Heart right ventricle (tissue), 16 donors: ENCODE results near the gene SLC6A16. TPM values are rescaled to one million over a fixed set of nuclear protein-coding genes. Genes with fewer than 3 reads are reported as not detected.
A peak's percentile ranks its signal among the peaks of the same experiment; 100 is the strongest.
"Not testable (repeated sequence)": the region's sequence is repeated elsewhere in the genome, so short reads cannot be mapped to it uniquely, and the experiment has no call there.

Source experiments
- ATAC-seq, 8 donors: fragments of 200-7000 bp; cut with Tn5 transposase; one replicate each; pipeline ENCODE4 v1.9.1; 2020; ENCODE audit warnings: mild to moderate bottlenecking in 8 of 8, moderate library complexity in 8 of 8, moderate number of reproducible peaks in 1 of 8
- DNase-seq, 2 donors: peaks; one replicate each; pipeline ENCODE4 v3.0.0-alpha.2; 2020
- H3K27ac ChIP-seq, 10 donors: fragments of 200-600 bp; sonication (generic) in 2 of 10; one replicate each; pipeline versions ENCODE4 v1.5.0 to v1.8.0; 2020 to 2022; ENCODE audit warnings: mild to moderate bottlenecking in 3 of 10
- H3K27me3 ChIP-seq, 7 donors: fragments of 200-600 bp; one replicate each; pipeline ENCODE4 v1.8.0; 2021 to 2022; ENCODE audit warnings: mild to moderate bottlenecking in 2 of 7
- H3K36me3 ChIP-seq, 9 donors: fragments of 200-600 bp; sonication (generic) in 1 of 9; one replicate each; pipeline versions ENCODE4 v1.5.0 to v1.8.0; 2020 to 2022; ENCODE audit warnings: mild to moderate bottlenecking in 2 of 9
- H3K4me1 ChIP-seq, 9 donors: fragments of 200-600 bp; sonication (generic) in 1 of 9; one replicate each; pipeline versions ENCODE4 v1.5.0 to v1.8.0; 2020 to 2022; ENCODE audit warnings: mild to moderate bottlenecking in 4 of 9
- H3K4me3 ChIP-seq, 10 donors: fragments of 200-600 bp; sonication (generic) in 2 of 10; one replicate each; pipeline versions ENCODE4 v1.5.0 to v1.8.0; 2020 to 2022; ENCODE audit warnings: mild to moderate bottlenecking in 7 of 10, moderate library complexity in 2 of 10
- H3K9me3 ChIP-seq, 11 donors: fragments of 200-600 bp in 10 of 11; sonication (generic) in 2 of 11; one replicate each; pipeline versions ENCODE4 v1.5.0 to v1.8.0; 2013 to 2022; ENCODE audit warnings: mild to moderate bottlenecking in 2 of 11, control low read depth in 1 of 11, moderate library complexity in 1 of 11
- CTCF ChIP-seq, 9 donors: fragments of 200-600 bp; sonication (generic) in 2 of 9; IDR thresholded peaks; one replicate each; pipeline versions ENCODE4 v1.5.0 to v1.8.0; 2021 to 2022; ENCODE audit warnings: antibody characterized with exemption in 9 of 9, mild to moderate bottlenecking in 5 of 9, moderate library complexity in 1 of 9
- WGBS, 2 donors: extraction: QIAGEN DNeasy Blood & Tissue Kit; methylation state at CpG; one replicate each; pipeline ENCODE4 v1.1.7; 2013; ENCODE audit warnings: inconsistent platforms in 1 of 2; 5-methylcytosine and 5-hydroxymethylcytosine counted together
- intact Hi-C, 10 donors: fragments of 100-400 bp; cut with DNase I; formaldehyde crosslinking; loops; one replicate each; pipeline versions ENCODE4 v1.11.1 to v1.14.2; 2022
- polyA plus RNA-seq, 2 donors: library from polyadenylated mRNA; stranded (reverse); fragments of 200-250 nt; gene quantifications; one replicate each; pipeline ENCODE4 v1.2.3, GENCODE V29; 2013
- total RNA-seq, 10 donors: library from RNA; stranded (reverse); fragmentation: NEBNext Ultra II Directional in 3 of 10; extraction: Animal tissue kit (Norgen Biotek cat#: 25700) in 3 of 10; gene quantifications; one replicate each; pipeline versions ENCODE4 v1.2.1 to v1.2.4, GENCODE V29; 2021 to 2023
- donor health status: Arrhythmogenic right ventricular cardiomyopathy.
- donor health status: ischemic (EF 13 %, LVEDD 7.1; RV severe dilation, severe dysfunction).
- donor health status: healthy with polysubstance abuse.
- donor health status: DM: no; HTN: yes; CAD: no.
- donor health status: DM: no; HTN: no; CAD: no.
- donor health status: ischemic (EF 25% LVEDD 6.9; RV normal size, moderate dysfunction).
- donor health status: ischemic (EF 25% LVEDD 5.7; RV mildly dilated, moderate dysfunction).
- donor health status: healthy.
- donor health status: DM: yes; HTN: yes; CAD: no.
- donor health status: Ischemic cardiomyopathy.
- donor health status: ischemic (EF 35%, LVEDD 5.7; RV mildly dilated, moderate dysfunction).
- donor health status: nonischemic (EF 11% LVEDD 7.7; RV severe dilation, severe dysfunction).
- donor health status: DM: yes; HTN: yes; CAD: no.
- donor health status: PGD.
- donor health status: ischemic (EF 29% LVEDD 5.4; RV normal size, mild dysfunction).
- donor health status: nonischemic (EF 23%, LVEDD 6.1; RV moderate dilation, normal function).

The SLC6A16 gene
- total and polyA plus RNA-seq, 12 donors, result 0.13 to 3.1 (median 0.77) TPM

- not testable (repeated sequence) for H3K4me3 ChIP-seq, H3K27ac ChIP-seq, H3K36me3 ChIP-seq, H3K27me3 ChIP-seq, ATAC-seq, H3K4me1 ChIP-seq
- intact Hi-C loops, result loop anchor here in 2 of 10 donors (10.0 kb wide), 2 partner anchors 48 to 178 kb away; partner anchors contain the start of gene SLC17A7 (in 1 of the 2)
- TF ChIP-seq CTCF (IDR thresholded peaks at IDR 0.05), result peak; percentile 31 to 82 (median 58)
- DNase-seq, result peak in 1 of 2 donors; percentile 53
- 34 to 38% methylated on average over 12 of the region's 12 CpGs for WGBS, 2 donors
- peaks cover 0 to 55% (median 9%) of the 10 kb centered on the region in 11 donors for H3K9me3 ChIP-seq
Observed at GRCh38 chr19:49266409-49266808, 58.6 kb downstream of the SLC6A16 start.

- Histone ChIP-seq H3K27me3 (peaks cover 0 to 7% (median 0%) of the 10 kb centered on the region in 7 donors), H3K9me3 (peaks cover 0 to 47% (median 11%) of the 10 kb centered on the region in 11 donors), H3K27ac (no peak overlapping the region), H3K4me3 (no peak overlapping the region), H3K4me1 (no peaks in the 10 kb centered on the region), H3K36me3 (no peaks in the 10 kb centered on the region)
- no peak for TF ChIP-seq CTCF (IDR thresholded peaks at IDR 0.05)
- intact Hi-C loops, result loop anchor here in 2 of 10 donors (10.0 kb wide), 2 partner anchors 51 to 181 kb away; partner anchors contain the start of gene SLC17A7 (in 1 of the 2)
- DNase-seq (no peak), ATAC-seq (no peak)
- 74 to 79% methylated on average over 10 of the region's 10 CpGs for WGBS, 2 donors
Observed at GRCh38 chr19:49264258-49264657, 60.7 kb downstream of the SLC6A16 start.

GRCh38 chr19:49261602-49262001 is 63.4 kb downstream of the SLC6A16 start:
- Histone ChIP-seq H3K27ac (no peak overlapping the region), H3K36me3 (no peaks in the 10 kb centered on the region), H3K27me3 (peaks cover 0 to 7% (median 0%) of the 10 kb centered on the region in 7 donors), H3K4me3 (no peak overlapping the region), H3K9me3 (peaks cover 0 to 35% (median 13%) of the 10 kb centered on the region in 11 donors), H3K4me1 (peaks cover 0 to 7% (median 0%) of the 10 kb centered on the region in 9 donors)
- TF ChIP-seq CTCF (IDR thresholded peaks at IDR 0.05), result no peak
- DNase-seq, result no peak
- intact Hi-C loops, result loop anchor here in 2 of 10 donors (10.0 kb wide), 2 partner anchors 53 to 183 kb away; partner anchors contain the start of gene SLC17A7 (in 1 of the 2)
- no peak for ATAC-seq

GRCh38 chr19:49256691-49257090 is 68.3 kb downstream of the SLC6A16 start:
- no peaks in the 10 kb centered on the region for H3K36me3 ChIP-seq
- H3K27ac ChIP-seq, result peak overlapping the region in 3 of 10 donors; percentile 10 to 35 (median 26)
- intact Hi-C loops, result no loop called here
- no peak for DNase-seq
- peaks cover 0 to 19% (median 4%) of the 10 kb centered on the region in 9 donors for H3K4me1 ChIP-seq
- H3K4me3 ChIP-seq, result no peak overlapping the region
- no peak for TF ChIP-seq CTCF (IDR thresholded peaks at IDR 0.05)
- WGBS, 2 donors, result 63 to 79% methylated on average over 3 of the region's 3 CpGs
- peak; percentile 28 to 74 (median 54) for ATAC-seq
- H3K27me3 ChIP-seq, result no peaks in the 10 kb centered on the region
- H3K9me3 ChIP-seq, result peaks cover 0 to 20% (median 9%) of the 10 kb centered on the region in 11 donors
